Neural progenitor cell (in vitro differentiated cells): ENCODE results near the gene PNPLA7. TPM values are rescaled to one million over a fixed set of nuclear protein-coding genes. Genes with fewer than 3 reads are reported as not detected.
A peak's percentile ranks its signal among the peaks of the same experiment; 100 is the strongest.

Source experiments
- DNase-seq: peaks from one replicate; pipeline ENCODE4 v3.0.0-alpha.2; 2016; ENCODE audit warnings: low spot score
- H2AFZ ChIP-seq: fragments of 200-600 bp; sonication (generic); replicated peaks from 2 replicates; pipeline ENCODE4 v1.6.1; 2016; ENCODE audit warnings: antibody characterized with exemption
- H3F3A ChIP-seq: fragments of 200-600 bp; sonication (generic); 2 replicates; pipeline ENCODE4 v1.6.1; 2016; ENCODE audit warnings: antibody characterized with exemption, low read depth
- H3K27ac ChIP-seq: fragments of 200-600 bp; sonication (generic); 2 replicates; pipeline ENCODE4 v1.5.1; 2016; ENCODE audit warnings: mild to moderate bottlenecking
- H3K27me3 ChIP-seq: fragments of 200-600 bp; sonication (generic); 2 replicates; pipeline ENCODE4 v1.6.1; 2016; ENCODE audit warnings: mild to moderate bottlenecking, moderate library complexity
- H3K36me3 ChIP-seq: fragments of 200-600 bp; sonication (generic); 2 replicates; pipeline ENCODE4 v1.5.1; 2016
- H3K4me1 ChIP-seq: fragments of 200-600 bp; sonication (generic); 2 replicates; pipeline ENCODE4 v1.6.1; 2016; ENCODE audit warnings: mixed run types
- H3K4me2 ChIP-seq: fragments of 200-600 bp; sonication (generic); 2 replicates; pipeline ENCODE4 v1.6.1; 2016
- H3K4me3 ChIP-seq: fragments of 200-600 bp; sonication (generic); 2 replicates; pipeline ENCODE4 v1.5.1; 2016
- H3K79me2 ChIP-seq: fragments of 200-600 bp; sonication (generic); 2 replicates; pipeline ENCODE4 v1.6.1; 2016; ENCODE audit warnings: low read depth
- H3K9ac ChIP-seq: fragments of 200-600 bp; sonication (generic); 2 replicates; pipeline ENCODE4 v1.6.1; 2016
- H3K9me3 ChIP-seq: fragments of 200-600 bp; sonication (generic); 2 replicates; pipeline ENCODE4 v1.5.1; 2016; ENCODE audit warnings: low read depth
- H4K20me1 ChIP-seq: fragments of 200-600 bp; sonication (generic); 2 replicates; pipeline ENCODE4 v1.6.1; 2016; ENCODE audit warnings: low read depth
- H3K27ac Mint-ChIP-seq: 3 replicates; pipeline ENCODE4 v1.8.0; 2021; ENCODE audit warnings: mixed read lengths
- H3K27me3 Mint-ChIP-seq: 2 replicates; pipeline ENCODE4 v1.8.0; 2022; ENCODE audit warnings: low read depth, mild to moderate bottlenecking, inconsistent platforms, moderate library complexity, mixed read lengths; ENCODE audit not compliant: insufficient read depth
- H3K36me3 Mint-ChIP-seq: 3 replicates; pipeline ENCODE4 v1.8.0; 2021; ENCODE audit warnings: mixed read lengths
- H3K4me1 Mint-ChIP-seq: 3 replicates; pipeline ENCODE4 v1.8.0; 2021; ENCODE audit warnings: mixed read lengths
- H3K4me3 Mint-ChIP-seq: 3 replicates; pipeline ENCODE4 v1.8.0; 2021; ENCODE audit warnings: mild to moderate bottlenecking, moderate library complexity, mixed read lengths
- H3K9me3 Mint-ChIP-seq: 3 replicates; pipeline ENCODE4 v1.8.0; 2020; ENCODE audit warnings: mixed read lengths
- EZH2 ChIP-seq: fragments of 200-600 bp; sonication (generic); IDR thresholded peaks from 2 replicates; pipeline ENCODE4 v1.6.1; 2017; ENCODE audit warnings: antibody characterized with exemption, mild to moderate bottlenecking, moderate library complexity
- EZH2phosphoT487 ChIP-seq: fragments of 200-600 bp; sonication (generic); IDR thresholded peaks from 2 replicates; pipeline ENCODE4 v1.6.1; 2017; ENCODE audit warnings: antibody characterized with exemption
- total RNA-seq: library from RNA; depleted of rRNA; stranded (reverse); fragments of >200 nt; gene quantifications from 2 replicates; pipeline ENCODE4 v1.2.3, GENCODE V29; 2015; ENCODE audit warnings: low replicate concordance
- TF ChIP-seq, protein P1 (sequence below): fragments of 200-600 bp; sonication (generic); IDR thresholded peaks from 2 replicates; pipeline ENCODE4 v1.5.1; 2017; ENCODE audit warnings: antibody characterized with exemption, mild to moderate bottlenecking

Gene PNPLA7
- total RNA-seq, 1 donor from 2014 or later: 0.13 TPM

DNA sequence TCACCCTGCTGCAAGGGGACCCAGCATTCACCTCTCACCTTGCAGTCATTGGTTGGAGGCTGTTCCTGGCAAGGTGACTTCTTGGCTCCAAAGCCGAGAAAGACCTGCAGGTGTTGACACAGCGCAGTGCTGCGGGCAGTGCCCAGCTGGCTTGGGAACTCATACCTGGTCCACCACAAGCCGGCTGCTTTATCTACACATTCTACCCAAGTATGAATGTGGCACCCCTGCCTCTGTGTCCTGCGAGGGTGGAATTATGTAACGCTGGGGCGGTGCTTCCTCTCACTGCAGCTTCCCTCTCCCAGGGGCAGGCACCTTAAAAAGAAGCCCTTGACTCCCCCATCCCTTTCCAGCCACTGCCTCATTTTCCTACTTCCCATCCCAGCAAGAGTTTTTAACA lies 42.6 kb upstream of the PNPLA7 start:
- H3K4me1 ChIP-seq: peaks cover 8% of the 10 kb centered on the region
- H3K27me3 ChIP-seq: no peaks in the 10 kb centered on the region
- no peak overlapping the region for H3K9ac ChIP-seq
- no peak for TF ChIP-seq EZH2phosphoT487
- TF ChIP-seq, protein P1, sequence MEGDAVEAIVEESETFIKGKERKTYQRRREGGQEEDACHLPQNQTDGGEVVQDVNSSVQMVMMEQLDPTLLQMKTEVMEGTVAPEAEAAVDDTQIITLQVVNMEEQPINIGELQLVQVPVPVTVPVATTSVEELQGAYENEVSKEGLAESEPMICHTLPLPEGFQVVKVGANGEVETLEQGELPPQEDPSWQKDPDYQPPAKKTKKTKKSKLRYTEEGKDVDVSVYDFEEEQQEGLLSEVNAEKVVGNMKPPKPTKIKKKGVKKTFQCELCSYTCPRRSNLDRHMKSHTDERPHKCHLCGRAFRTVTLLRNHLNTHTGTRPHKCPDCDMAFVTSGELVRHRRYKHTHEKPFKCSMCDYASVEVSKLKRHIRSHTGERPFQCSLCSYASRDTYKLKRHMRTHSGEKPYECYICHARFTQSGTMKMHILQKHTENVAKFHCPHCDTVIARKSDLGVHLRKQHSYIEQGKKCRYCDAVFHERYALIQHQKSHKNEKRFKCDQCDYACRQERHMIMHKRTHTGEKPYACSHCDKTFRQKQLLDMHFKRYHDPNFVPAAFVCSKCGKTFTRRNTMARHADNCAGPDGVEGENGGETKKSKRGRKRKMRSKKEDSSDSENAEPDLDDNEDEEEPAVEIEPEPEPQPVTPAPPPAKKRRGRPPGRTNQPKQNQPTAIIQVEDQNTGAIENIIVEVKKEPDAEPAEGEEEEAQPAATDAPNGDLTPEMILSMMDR: no peak
- no peak for TF ChIP-seq EZH2
- peaks cover 25% of the 10 kb centered on the region for H3K4me1 Mint-ChIP-seq
- no peak overlapping the region for H3K27ac Mint-ChIP-seq
- H3K27me3 Mint-ChIP-seq: peaks cover 7% of the 10 kb centered on the region
- H2AFZ ChIP-seq: no peak overlapping the region
- no peak for DNase-seq
- H3K79me2 ChIP-seq: peaks cover 30% of the 10 kb centered on the region
- H3K4me3 Mint-ChIP-seq: peak overlapping the region; percentile 34
- no peak overlapping the region for H3K4me2 ChIP-seq
- H3K36me3 Mint-ChIP-seq: peaks cover 3% of the 10 kb centered on the region
- no peak overlapping the region for H3K27ac ChIP-seq
- H3K4me3 ChIP-seq: no peak overlapping the region
- no peaks in the 10 kb centered on the region for H3K9me3 ChIP-seq
- H3K9me3 Mint-ChIP-seq: no peaks in the 10 kb centered on the region
- peaks cover 28% of the 10 kb centered on the region for H4K20me1 ChIP-seq
- H3F3A ChIP-seq: no peaks in the 10 kb centered on the region
- no peaks in the 10 kb centered on the region for H3K36me3 ChIP-seq

DNA sequence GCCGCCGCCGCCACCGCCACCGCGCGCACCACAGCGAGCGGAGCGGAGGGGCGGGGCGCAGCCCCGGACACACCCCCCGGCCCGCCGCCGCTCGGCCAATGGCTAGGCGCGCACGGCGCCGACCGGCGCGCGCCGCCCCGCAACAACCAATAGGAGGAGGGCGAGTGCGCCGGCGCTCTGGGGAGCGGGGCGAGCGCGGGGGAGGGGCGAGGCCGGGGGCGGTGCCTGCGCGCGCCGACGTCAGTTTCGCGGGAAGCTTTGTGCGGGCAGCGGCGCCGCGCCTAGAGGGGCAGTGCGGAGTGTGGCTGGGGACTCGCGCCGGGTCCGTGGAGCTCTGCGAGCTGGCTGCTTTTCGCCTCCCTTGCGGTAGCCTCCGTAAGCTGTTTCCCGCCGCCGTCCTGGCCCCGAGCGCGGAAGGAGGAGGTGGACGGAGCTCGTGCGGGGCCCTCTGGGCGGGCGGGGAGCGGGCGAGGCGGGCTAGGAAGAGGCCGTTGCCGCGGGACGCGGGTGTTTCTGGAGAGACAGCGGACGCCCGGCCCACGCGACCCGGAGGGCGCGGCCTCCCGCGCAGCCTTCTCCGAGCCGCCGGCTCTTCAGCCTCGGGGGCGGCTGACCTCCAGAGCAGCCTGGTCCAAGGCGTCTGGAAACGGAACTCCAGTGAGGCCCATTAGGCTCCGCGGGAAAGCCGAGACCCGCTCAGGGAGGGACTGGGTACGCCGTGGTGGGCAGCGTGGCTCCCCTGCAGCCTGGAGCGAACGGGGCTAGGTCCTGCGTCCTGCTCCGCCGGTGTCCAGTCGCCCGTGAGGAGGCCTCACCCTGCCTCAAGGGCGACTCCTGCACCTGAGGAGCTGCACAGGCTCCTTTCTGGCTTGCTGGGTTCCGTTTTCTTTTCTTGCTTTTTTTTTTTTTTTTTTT lies 40.5 kb upstream of the PNPLA7 start, which contains the start of gene ZMYND19:
Gene ZMYND19 (minus strand): TSS at position 44 of the 915 bp plus-strand sequence. CDS start 249 bp downstream, outside the sequence.
- peaks cover 31% of the 10 kb centered on the region for H4K20me1 ChIP-seq
- H3K9ac ChIP-seq: peak within 1 kb of the TSS; percentile 57
- TF ChIP-seq EZH2phosphoT487 (no peak), EZH2 (no peak)
- TF ChIP-seq, protein P1: no peak
- no peaks in the 10 kb centered on the region for H3K9me3 Mint-ChIP-seq
- peak within 1 kb of the TSS; percentile 99 for H3K4me3 Mint-ChIP-seq
- DNase-seq: peak; percentile 97
- H3K27me3 ChIP-seq: no peaks in the 10 kb centered on the region
- H3K4me3 ChIP-seq: peak within 1 kb of the TSS; percentile 92
- peaks cover 26% of the 10 kb centered on the region for H3K4me1 Mint-ChIP-seq
- peaks cover 32% of the 10 kb centered on the region for H3K79me2 ChIP-seq
- peaks cover 5% of the 10 kb centered on the region for H3K27me3 Mint-ChIP-seq
- H3F3A ChIP-seq: no peaks in the 10 kb centered on the region
- H3K4me1 ChIP-seq: peaks cover 8% of the 10 kb centered on the region
- H3K27ac Mint-ChIP-seq: peak within 1 kb of the TSS; percentile 99
- peak within 1 kb of the TSS; percentile 99 for H3K4me2 ChIP-seq
- H3K36me3 ChIP-seq: no peaks in the 10 kb centered on the region
- H3K9me3 ChIP-seq: no peaks in the 10 kb centered on the region
- peak within 1 kb of the TSS; percentile 94 for H2AFZ ChIP-seq
- peaks cover 10% of the 10 kb centered on the region for H3K36me3 Mint-ChIP-seq
- H3K27ac ChIP-seq: no peak within 1 kb of the TSS

DNA sequence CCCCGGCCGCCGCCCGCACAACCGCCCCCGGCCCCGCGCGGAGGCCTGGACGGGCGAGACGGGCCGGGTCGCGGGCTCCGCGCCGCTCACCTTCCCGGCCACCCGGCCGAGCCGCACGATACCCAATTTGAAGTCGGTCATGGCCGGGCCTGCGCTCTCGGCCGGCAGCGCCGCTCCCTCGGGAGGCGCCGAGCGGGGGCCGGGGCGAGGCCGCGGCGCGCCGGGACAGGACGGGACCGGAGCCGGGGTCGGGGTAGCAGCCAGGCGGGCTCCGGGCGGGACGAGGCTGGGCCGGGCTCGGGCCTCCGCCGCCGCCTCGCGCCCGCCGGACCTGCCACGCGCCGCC lies 39.9 kb upstream of the PNPLA7 start:
- Mint-ChIP-seq H3K27me3 (peaks cover 2% of the 10 kb centered on the region), H3K27ac (no peak overlapping the region), H3K36me3 (peaks cover 10% of the 10 kb centered on the region), H3K4me1 (peaks cover 26% of the 10 kb centered on the region), H3K4me3 (no peak overlapping the region), H3K9me3 (no peaks in the 10 kb centered on the region)
- peak overlapping the region; percentile 73 for H3K4me3 ChIP-seq
- H3K27ac ChIP-seq: no peak overlapping the region
- peaks cover 34% of the 10 kb centered on the region for H4K20me1 ChIP-seq
- peak overlapping the region; percentile 99 for H3K4me2 ChIP-seq
- no peaks in the 10 kb centered on the region for H3K36me3 ChIP-seq
- no peaks in the 10 kb centered on the region for H3K9me3 ChIP-seq
- no peak overlapping the region for H2AFZ ChIP-seq
- no peak overlapping the region for H3K9ac ChIP-seq
- DNase-seq: no peak
- peaks cover 32% of the 10 kb centered on the region for H3K79me2 ChIP-seq
- H3F3A ChIP-seq: no peaks in the 10 kb centered on the region
- TF ChIP-seq EZH2phosphoT487: no peak
- TF ChIP-seq, protein P1: no peak
- no peak for TF ChIP-seq EZH2
- peaks cover 8% of the 10 kb centered on the region for H3K4me1 ChIP-seq
- no peaks in the 10 kb centered on the region for H3K27me3 ChIP-seq
